HepG2 (cell line): ENCODE measurements around the gene GLI3. TPM values are rescaled to one million over a fixed set of nuclear protein-coding genes. Genes with fewer than 3 reads are reported as not detected.
A peak's percentile ranks its signal among the peaks of the same experiment; 100 is the strongest.

Experiments
- ATAC-seq: fragments of 200-7000 bp; cut with Tn5 transposase; 3 replicates; pipeline ENCODE4 v1.9.1; 2020; ENCODE audit warnings: mild to moderate bottlenecking, moderate library complexity
- BruUV-seq: library from RNA; stranded (reverse); fragments of 400-500 nt; replicated peaks from 2 replicates; lab custom pipeline; 2021; lab: Mats Ljungman, UMichigan
- CTCF ChIA-PET: fragments of 300-600 bp; formaldehyde crosslinking; extraction: SDS; loops from one replicate; lab custom pipeline; 2021; ENCODE audit warnings: low total read pairs, inconsistent platforms, low intra/inter-chr PET ratio; lab: Yijun Ruan, JAX
- POLR2A ChIA-PET: fragments of 350-600 bp; sonication (Branson Sonifier 250); formaldehyde crosslinking; loops from one replicate; lab custom pipeline; 2020; ENCODE audit warnings: antibody characterized with exemption, inconsistent platforms; lab: Yijun Ruan, JAX
- DNase-seq: peaks from one replicate; pipeline ENCODE4 v3.0.0-alpha.2; 2015; ENCODE audit warnings: low spot score
- FAIRE-seq: peaks from 3 replicates; lab custom pipeline; 2011; peaks lifted over from hg19 to GRCh38; lab: Jason Lieb, UNC
- H2AFZ ChIP-seq: one replicate; pipeline ENCODE4 v1.6.1; 2011; ENCODE audit warnings: low read length, inconsistent platforms
- H3K27ac ChIP-seq: fragments of 300-600 bp; 3 replicates; pipeline ENCODE4 v1.8.0; 2011; ENCODE audit warnings: mixed run types, mild to moderate bottlenecking, mixed read lengths, low read length, inconsistent platforms; ENCODE audit not compliant: insufficient read depth; ENCODE audit errors: extremely low read length
- H3K27me3 ChIP-seq, 2 experiments: fragments of 200-600 bp in 1 of 2; 2 replicates in 1 of 2; 3 replicates in 1 of 2; pipeline versions ENCODE4 v1.6.0 to v1.8.0; 2011; ENCODE audit warnings: low read length in 2 of 2, mild to moderate bottlenecking in 2 of 2, moderate library complexity in 2 of 2, inconsistent platforms in 1 of 2; ENCODE audit not compliant: insufficient read depth in 2 of 2, control insufficient read depth in 1 of 2
- H3K36me3 ChIP-seq, 2 experiments: fragments of 200-600 bp in 1 of 2; replicated peaks in 1 of 2; 2 replicates in 1 of 2; 3 replicates in 1 of 2; pipeline versions ENCODE4 v1.5.1 to v1.8.0; 2011; ENCODE audit warnings: low read length in 2 of 2, inconsistent platforms in 1 of 2; ENCODE audit not compliant: insufficient read depth in 2 of 2, control insufficient read depth in 1 of 2
- H3K4me1 ChIP-seq: 2 replicates; pipeline ENCODE4 v1.5.1; 2012; ENCODE audit warnings: low read length, inconsistent platforms; ENCODE audit not compliant: insufficient read depth
- H3K4me2 ChIP-seq: 2 replicates; pipeline ENCODE4 v1.6.0; 2011; ENCODE audit warnings: low read depth, low read length, inconsistent platforms
- H3K4me3 ChIP-seq, 3 experiments: fragments of 200-600 bp in 1 of 3; sonication (generic), shearing (Covaris generic) in 1 of 3; replicated peaks in 1 of 3; 2 replicates each; pipeline ENCODE4 v1.5.1; 2011 to 2016; ENCODE audit warnings: low read length in 3 of 3, inconsistent platforms in 2 of 3, low read depth in 2 of 3, mild to moderate bottlenecking in 2 of 3, control low read depth in 1 of 3, mixed read lengths in 1 of 3; ENCODE audit not compliant: insufficient read depth in 1 of 3
- H3K79me2 ChIP-seq: one replicate; pipeline ENCODE4 v1.6.1; 2011; ENCODE audit warnings: low read length, inconsistent platforms; ENCODE audit not compliant: insufficient read depth
- H3K9ac ChIP-seq: 2 replicates; pipeline ENCODE4 v1.6.0; 2011; ENCODE audit warnings: mild to moderate bottlenecking, low read depth, low read length, inconsistent platforms; ENCODE audit not compliant: insufficient read depth
- H3K9me3 ChIP-seq: 2 replicates; pipeline ENCODE4 v1.5.1; 2012; ENCODE audit warnings: mild to moderate bottlenecking, low read length
- H4K20me1 ChIP-seq: 2 replicates; pipeline ENCODE4 v1.6.0; 2011; ENCODE audit warnings: inconsistent platforms, mild to moderate bottlenecking, low read length, moderate library complexity; ENCODE audit not compliant: insufficient read depth
- AKAP8 ChIP-seq: sonication (generic); formaldehyde crosslinking; IDR thresholded peaks from 2 replicates; pipeline ENCODE4 v1.5.1; 2020; ENCODE audit warnings: mild to moderate bottlenecking, missing genetic modification reagents
- CBFB ChIP-seq: sonication (generic); formaldehyde crosslinking; IDR thresholded peaks from 2 replicates; pipeline ENCODE4 v1.4.0; 2020; ENCODE audit warnings: missing genetic modification reagents
- HCFC1 ChIP-seq: fragments of 150-350 bp; IDR thresholded peaks from 2 replicates; pipeline ENCODE4 v1.6.1; 2014; ENCODE audit warnings: low read depth, low read length
- HDAC2 ChIP-seq: sonication (generic); formaldehyde crosslinking; IDR thresholded peaks from 2 replicates; pipeline ENCODE4 v1.4.0; 2020; ENCODE audit warnings: missing genetic modification reagents
- KAT7 ChIP-seq: IDR thresholded peaks from 2 replicates; pipeline ENCODE4 v1.6.1; 2018; ENCODE audit warnings: borderline replicate concordance, missing compliant biosample characterization
- KLF9 ChIP-seq: IDR thresholded peaks from 2 replicates; pipeline ENCODE4 v1.6.1; 2016; ENCODE audit warnings: low read depth
- MED1 ChIP-seq: sonication (generic); formaldehyde crosslinking; IDR thresholded peaks from 2 replicates; pipeline ENCODE4 v1.4.0; 2020; ENCODE audit warnings: missing genetic modification reagents
- MNT ChIP-seq: fragments of 450-650 bp; IDR thresholded peaks from 2 replicates; pipeline ENCODE4 v1.6.1; 2016
- MTF2 ChIP-seq: sonication (generic); formaldehyde crosslinking; IDR thresholded peaks from 2 replicates; pipeline ENCODE4 v1.5.0; 2020; ENCODE audit warnings: missing genetic modification reagents, borderline replicate concordance
- NFATC3 ChIP-seq: sonication (generic); formaldehyde crosslinking; IDR thresholded peaks from 2 replicates; pipeline ENCODE4 v1.5.1; 2020; ENCODE audit warnings: mild to moderate bottlenecking, missing genetic modification reagents
- ZNF20 ChIP-seq: sonication (generic); formaldehyde crosslinking; IDR thresholded peaks from 2 replicates; pipeline ENCODE4 v1.4.0; 2020; ENCODE audit warnings: mild to moderate bottlenecking, moderate library complexity, missing genetic modification reagents
- ZNF343 ChIP-seq: sonication (generic); formaldehyde crosslinking; IDR thresholded peaks from 2 replicates; pipeline ENCODE4 v1.4.0; 2020; ENCODE audit warnings: mild to moderate bottlenecking, missing genetic modification reagents
- ZNF484 ChIP-seq: sonication (generic); formaldehyde crosslinking; IDR thresholded peaks from 2 replicates; pipeline ENCODE4 v1.5.1; 2020; ENCODE audit warnings: mild to moderate bottlenecking, low read depth, missing genetic modification reagents, borderline replicate concordance
- WGBS: methylation state at CpG from one replicate; pipeline ENCODE4 v1.1.6; 2017; ENCODE audit warnings: low lambda C conversion rate; 5-methylcytosine and 5-hydroxymethylcytosine counted together
- in situ Hi-C: cut with HindIII; loops from 2 replicates; pipeline ENCODE4 v1.10.0; 2017; ENCODE audit warnings: low pct_unique_long_range_greater_than_20kb; ENCODE audit not compliant: extremely low pct_ligation_motif_present
- intact Hi-C: fragments of 100-400 bp; cut with micrococcal nuclease; formaldehyde crosslinking; loops from one replicate; pipeline ENCODE4 v1.10.0; 2022; ENCODE audit not compliant: unreplicated experiment
- polyA plus RNA-seq, 8 experiments: library from polyadenylated mRNA; depleted of rRNA in 3 of 8; stranded (reverse) in 7 of 8; unstranded in 1 of 8; fragments of >200 nt; fragmentation: Illumina TruSeq in 4 of 8; extraction: Trizol in 4 of 8; gene quantifications; 2 replicates each; pipeline versions ENCODE4 v1.2.1 to v1.2.3, GENCODE V29; 2011 to 2016; ENCODE audit warnings: low read depth in 4 of 8, missing spikeins in 1 of 8, mixed read lengths in 1 of 8; ENCODE audit not compliant: insufficient read depth in 1 of 8
- total RNA-seq, 5 experiments: library from RNA; depleted of rRNA; stranded (reverse); fragments of >200 nt; fragmentation: Illumina TruSeq; extraction: Trizol; gene quantifications; 2 replicates each; pipeline ENCODE4 v1.2.3, GENCODE V29; 2016; ENCODE audit warnings: low read depth in 1 of 5
- TF ChIP-seq, protein P1 (sequence below): sonication (generic); formaldehyde crosslinking; IDR thresholded peaks from 2 replicates; pipeline ENCODE4 v1.8.1; 2022; ENCODE audit warnings: low read depth, mild to moderate bottlenecking, missing genetic modification reagents
- TF ChIP-seq, protein P2 (sequence below): IDR thresholded peaks from 2 replicates; pipeline ENCODE4 v1.6.1; 2016

Gene GLI3
- total and polyA plus RNA-seq, 2 of the 13 experiments (the other 11 are each of a cell fraction or from before 2014, with no cell fraction given) = not detected

- no peaks in the 10 kb centered on the region for H3K9me3 ChIP-seq
- TF ChIP-seq MTF2 (CRISPR knock-in tag) (no peak), MNT (0 out of 2 replicates have a peak, but pooled peaks have one; percentile 11)
- no peak overlapping the region for H3K4me3 ChIP-seq
- FAIRE-seq = no peak
- H3K4me2 ChIP-seq = no peak overlapping the region
- no peaks in the 10 kb centered on the region for H3K79me2 ChIP-seq
- H3K27ac ChIP-seq = no peak overlapping the region
- WGBS = 0% methylated on average over 2 of the region's 2 CpGs
- no peak overlapping the region for H2AFZ ChIP-seq
- H3K9ac ChIP-seq = no peak overlapping the region
- H4K20me1 ChIP-seq = no peaks in the 10 kb centered on the region
- no peak for ATAC-seq
- no peaks in the 10 kb centered on the region for H3K4me1 ChIP-seq
- no peak for DNase-seq
- intact Hi-C loops = no loop called here
- no TSS peak for BruUV-seq
- POLR2A ChIA-PET = no interaction called here
- no peaks in the 10 kb centered on the region for H3K27me3 ChIP-seq
- in situ Hi-C loops = no loop called here
- no peaks in the 10 kb centered on the region for H3K36me3 ChIP-seq
- CTCF ChIA-PET = no interaction called here
These were observed 234.4 kb downstream of the GLI3 start for GRCh38 chr7:42002654-42003053.

GRCh38 chr7:41999736-42000283 is 237.2 kb downstream of the GLI3 start:
- in situ Hi-C loops = no loop called here
- no peak for ATAC-seq
- no peak overlapping the region for H3K27ac ChIP-seq
- TF ChIP-seq NFATC3 (CRISPR knock-in tag) = no peak
- TF ChIP-seq ZNF343 (CRISPR knock-in tag) = no peak
- TF ChIP-seq, protein P1, sequence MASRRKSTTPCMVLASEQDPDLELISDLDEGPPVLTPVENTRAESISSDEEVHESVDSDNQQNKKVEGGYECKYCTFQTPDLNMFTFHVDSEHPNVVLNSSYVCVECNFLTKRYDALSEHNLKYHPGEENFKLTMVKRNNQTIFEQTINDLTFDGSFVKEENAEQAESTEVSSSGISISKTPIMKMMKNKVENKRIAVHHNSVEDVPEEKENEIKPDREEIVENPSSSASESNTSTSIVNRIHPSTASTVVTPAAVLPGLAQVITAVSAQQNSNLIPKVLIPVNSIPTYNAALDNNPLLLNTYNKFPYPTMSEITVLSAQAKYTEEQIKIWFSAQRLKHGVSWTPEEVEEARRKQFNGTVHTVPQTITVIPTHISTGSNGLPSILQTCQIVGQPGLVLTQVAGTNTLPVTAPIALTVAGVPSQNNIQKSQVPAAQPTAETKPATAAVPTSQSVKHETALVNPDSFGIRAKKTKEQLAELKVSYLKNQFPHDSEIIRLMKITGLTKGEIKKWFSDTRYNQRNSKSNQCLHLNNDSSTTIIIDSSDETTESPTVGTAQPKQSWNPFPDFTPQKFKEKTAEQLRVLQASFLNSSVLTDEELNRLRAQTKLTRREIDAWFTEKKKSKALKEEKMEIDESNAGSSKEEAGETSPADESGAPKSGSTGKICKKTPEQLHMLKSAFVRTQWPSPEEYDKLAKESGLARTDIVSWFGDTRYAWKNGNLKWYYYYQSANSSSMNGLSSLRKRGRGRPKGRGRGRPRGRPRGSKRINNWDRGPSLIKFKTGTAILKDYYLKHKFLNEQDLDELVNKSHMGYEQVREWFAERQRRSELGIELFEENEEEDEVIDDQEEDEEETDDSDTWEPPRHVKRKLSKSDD (CRISPR knock-in tag) = no peak
- no peak for TF ChIP-seq ZNF484 (CRISPR knock-in tag)
- TF ChIP-seq KAT7 = no peak
- no peak for TF ChIP-seq AKAP8 (CRISPR knock-in tag)
- no peak for TF ChIP-seq CBFB
- TF ChIP-seq, protein P2, sequence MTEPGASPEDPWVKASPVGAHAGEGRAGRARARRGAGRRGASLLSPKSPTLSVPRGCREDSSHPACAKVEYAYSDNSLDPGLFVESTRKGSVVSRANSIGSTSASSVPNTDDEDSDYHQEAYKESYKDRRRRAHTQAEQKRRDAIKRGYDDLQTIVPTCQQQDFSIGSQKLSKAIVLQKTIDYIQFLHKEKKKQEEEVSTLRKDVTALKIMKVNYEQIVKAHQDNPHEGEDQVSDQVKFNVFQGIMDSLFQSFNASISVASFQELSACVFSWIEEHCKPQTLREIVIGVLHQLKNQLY (CRISPR knock-in tag) = no peak
- TF ChIP-seq ZNF20 (CRISPR knock-in tag) = no peak
- no peak for TF ChIP-seq HCFC1
- no peak for TF ChIP-seq HDAC2 (CRISPR knock-in tag)
- TF ChIP-seq KLF9 (CRISPR knock-in tag) = no peak
- TF ChIP-seq MED1 (CRISPR knock-in tag) = no peak

More at GRCh38 chr7:41999736-42000283, 237.2 kb downstream of the GLI3 start:
- Histone ChIP-seq H3K4me1 (no peaks in the 10 kb centered on the region), H3K4me3 (no peak overlapping the region), H3K27me3 (no peaks in the 10 kb centered on the region), H3K79me2 (no peaks in the 10 kb centered on the region), H2AFZ (no peak overlapping the region), H3K9ac (no peak overlapping the region), H3K9me3 (no peaks in the 10 kb centered on the region), H3K36me3 (no peaks in the 10 kb centered on the region), H4K20me1 (no peaks in the 10 kb centered on the region), H3K4me2 (no peak overlapping the region)
- POLR2A ChIA-PET = no interaction called here
- CTCF ChIA-PET = no interaction called here
- intact Hi-C loops = no loop called here
- no TSS peak for BruUV-seq
- FAIRE-seq (no peak), DNase-seq (no peak)
- WGBS = 5% methylated on average over 6 of the region's 6 CpGs
